NCI-H345 (cell line): ENCODE measurements around the gene RRP12.
"Not testable (repeated sequence)": the region's sequence is repeated elsewhere in the genome, so short reads cannot be mapped to it uniquely, and the experiment has no call there.

Source experiments
- DNase-seq: peaks from one replicate; lab custom pipeline; 2025; lab: John Stamatoyannopoulos, UW

RRP12 gene

DNA sequence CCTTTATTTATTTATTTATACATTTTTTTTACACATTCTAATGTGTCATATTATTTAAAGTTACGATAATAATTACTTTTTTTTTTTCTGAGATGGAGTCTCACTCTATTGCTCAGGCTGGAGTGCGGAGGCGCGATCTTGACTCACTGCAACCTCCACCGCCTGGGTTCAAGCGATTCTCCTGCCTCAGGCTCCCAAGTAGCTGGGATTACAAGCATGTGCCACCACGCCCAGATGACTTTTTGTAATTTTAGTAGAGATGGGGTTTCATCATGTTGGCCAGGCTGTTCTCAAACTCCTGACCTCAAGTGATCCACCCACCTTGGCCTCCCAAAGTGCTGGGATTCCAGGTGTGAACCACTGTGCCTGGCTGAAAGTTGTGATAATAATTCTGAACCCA is 5.3 kb upstream of the RRP12 start:
- not testable (repeated sequence) for DNase-seq

DNA sequence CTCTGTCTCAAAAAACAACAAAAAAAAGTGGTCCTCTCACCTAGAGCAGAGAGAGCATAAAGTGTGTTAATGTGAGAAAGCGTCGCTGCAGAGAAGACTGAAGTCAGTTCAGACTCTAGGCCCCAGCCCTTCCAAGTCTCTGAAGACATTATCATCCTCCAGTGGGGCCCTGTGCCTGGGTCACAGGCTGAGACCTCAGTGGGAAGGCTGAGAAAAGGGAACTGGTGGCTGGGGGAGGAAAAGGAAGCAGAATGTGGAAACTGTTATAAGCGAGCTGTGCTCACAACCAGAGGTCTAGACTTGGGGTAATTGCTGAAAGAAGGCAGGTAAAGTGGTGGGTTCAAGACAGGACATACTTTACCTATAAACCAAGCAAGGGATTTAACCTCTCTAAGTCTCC is 4.9 kb upstream of the RRP12 start:
- no peak for DNase-seq

DNA sequence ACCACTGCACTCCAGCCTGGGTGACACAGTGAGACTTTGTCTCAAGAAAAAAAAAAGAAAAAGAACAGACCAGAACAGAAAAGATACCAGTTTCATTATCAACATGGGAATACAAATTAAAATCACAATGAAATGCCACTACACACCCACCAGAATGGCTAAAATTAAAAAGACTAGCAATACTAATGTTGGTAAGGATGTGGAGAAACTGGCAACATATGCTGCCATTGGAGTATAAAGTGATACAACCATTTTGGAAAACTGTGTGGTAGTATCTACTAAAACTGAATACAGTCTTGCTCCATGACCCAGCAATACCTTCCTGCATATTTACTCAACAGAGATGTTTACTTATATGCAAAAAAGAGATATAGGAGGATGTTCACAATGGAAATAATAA is 2.9 kb upstream of the RRP12 start:
- DNase-seq: no peak

DNA sequence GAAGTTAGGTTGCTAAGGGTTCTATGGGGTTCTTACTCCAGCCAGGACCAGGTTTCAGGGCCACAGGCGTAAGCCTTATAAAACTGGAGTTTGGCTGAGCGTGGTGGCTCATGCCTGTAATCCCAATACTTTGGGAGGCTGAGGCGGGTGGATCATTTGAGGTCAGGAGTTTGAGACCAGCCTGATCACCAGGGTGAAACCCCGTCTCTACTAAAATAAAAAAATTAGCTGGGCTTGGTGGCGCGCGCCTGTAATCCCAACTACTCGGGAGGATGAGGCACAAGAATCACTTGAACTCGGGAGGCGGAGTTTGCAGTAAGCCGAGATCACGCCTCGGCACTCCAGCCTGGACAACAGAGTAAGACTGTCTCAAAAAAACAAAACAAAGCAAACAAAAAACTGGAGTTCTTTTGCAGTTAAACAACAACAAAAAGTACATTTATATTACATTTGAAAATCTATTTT is 347 bp upstream of the RRP12 start:
- no peak for DNase-seq

DNA sequence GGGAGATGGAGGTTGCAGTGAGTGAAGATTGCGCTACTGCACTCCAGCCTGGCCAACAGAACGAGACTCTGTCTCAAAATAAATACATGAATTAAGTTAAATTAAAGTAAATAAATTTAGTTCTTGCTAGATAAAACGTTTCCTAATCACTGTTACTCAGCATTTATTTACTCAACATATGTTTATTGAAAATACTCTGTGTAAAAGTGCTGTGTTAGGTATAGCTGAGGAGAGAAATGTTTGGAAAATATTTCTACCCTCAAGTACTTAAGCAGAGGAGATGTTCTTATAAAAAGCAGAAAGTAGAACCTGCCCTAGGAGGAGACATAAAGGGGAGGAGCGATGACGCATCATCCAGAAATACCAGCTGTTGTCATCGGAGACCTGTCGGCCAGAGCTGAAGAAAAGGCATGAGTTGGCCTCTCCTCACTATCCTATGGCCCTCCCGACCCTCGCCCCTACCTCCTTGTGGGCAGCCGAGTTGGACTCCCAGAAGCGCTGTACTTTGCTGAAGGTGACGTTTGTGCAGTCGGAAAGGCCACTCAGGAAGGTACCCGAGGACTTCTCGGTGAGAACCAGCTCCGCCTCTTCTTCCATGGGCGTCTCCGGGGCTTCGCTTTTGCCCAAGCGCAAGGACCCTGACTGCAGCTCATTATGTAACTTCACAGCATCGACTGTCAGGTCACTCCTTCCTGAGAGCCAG is 1.1 kb downstream of the RRP12 start:
- no peak for DNase-seq

DNA sequence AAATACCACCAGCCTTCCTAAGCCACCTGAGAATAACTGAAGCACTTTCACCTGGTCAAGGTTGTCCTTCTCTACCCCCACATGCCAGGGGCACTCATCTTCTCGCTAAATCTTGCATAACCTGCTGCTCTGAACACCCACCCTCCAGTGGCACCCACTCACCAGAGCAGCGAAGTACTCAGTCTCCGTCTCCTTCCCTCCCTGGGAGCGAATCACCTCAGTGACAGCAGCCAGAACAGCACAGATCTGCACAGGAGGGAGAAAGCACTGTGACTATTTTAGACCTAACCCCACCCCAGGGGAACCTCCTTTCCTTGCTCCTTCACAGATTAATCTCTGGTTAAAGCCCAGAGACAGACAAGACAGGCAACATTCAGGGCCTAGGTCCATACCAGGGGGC is 5.1 kb downstream of the RRP12 start:
- DNase-seq: no peak

DNA sequence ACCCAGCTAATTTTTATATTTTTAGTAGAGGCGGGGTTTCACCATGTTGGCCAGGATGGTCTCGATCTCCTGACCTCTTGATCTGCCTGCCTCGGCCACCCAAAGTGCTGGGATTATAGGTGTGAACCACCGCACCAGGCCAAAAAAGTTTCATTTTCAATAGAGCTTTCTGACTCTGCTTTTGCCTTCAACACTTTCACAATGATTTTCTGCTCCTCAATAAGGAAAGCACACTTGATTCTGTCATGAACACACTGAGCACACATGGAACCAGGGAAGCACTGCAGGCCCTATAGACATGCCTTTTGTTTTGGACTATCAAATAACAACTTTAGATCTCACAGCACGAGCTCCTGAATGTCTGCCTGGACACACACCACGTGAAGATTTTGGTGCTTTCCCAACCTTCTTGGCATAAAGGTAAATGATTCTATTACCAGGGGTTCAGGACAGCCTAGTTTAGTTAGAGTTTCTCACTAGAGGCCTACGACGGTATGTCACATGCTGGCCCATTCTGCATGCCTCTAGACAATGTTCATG is 8.0 kb downstream of the RRP12 start:
- DNase-seq: no peak

DNA sequence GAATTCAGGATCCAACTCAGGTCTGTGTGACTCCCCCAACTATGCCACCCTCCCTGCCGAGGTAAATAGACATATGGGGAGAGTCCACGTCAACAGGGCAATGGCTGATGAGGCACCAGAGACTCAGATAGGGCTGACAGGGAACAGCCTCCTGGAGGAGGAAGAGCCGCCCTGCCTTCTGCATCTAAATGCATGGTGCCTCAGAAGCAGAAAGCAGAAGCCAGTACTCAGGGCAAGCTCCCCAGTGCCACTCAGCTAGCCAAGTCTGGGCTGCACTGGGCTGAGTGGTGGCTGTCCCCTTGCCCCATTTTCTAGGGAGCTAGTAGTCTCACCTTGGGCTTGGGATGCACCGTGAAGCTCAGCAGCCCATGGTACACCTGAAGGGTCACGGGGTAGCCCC is 11.0 kb downstream of the RRP12 start:
- no peak for DNase-seq

DNA sequence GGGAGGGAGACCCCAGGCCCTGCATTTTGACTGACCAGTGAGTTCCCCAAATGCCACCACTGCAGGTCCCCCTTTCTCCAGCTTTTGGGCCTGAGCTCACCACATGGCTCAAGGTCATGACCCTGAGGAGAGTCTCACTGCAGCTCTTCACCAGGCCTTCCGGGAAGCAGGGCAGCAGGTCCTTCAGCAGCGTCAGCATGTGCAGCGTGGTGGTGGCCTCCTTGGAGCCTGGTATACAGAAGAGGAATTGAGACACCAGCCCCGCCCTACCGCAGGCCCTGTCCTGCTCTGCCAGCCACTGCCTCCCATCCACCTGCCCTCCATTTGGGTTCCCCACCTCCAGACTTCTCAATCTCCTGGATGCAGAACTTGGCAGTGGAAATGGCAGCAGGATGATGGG is 13.0 kb downstream of the RRP12 start:
- DNase-seq: no peak

DNA sequence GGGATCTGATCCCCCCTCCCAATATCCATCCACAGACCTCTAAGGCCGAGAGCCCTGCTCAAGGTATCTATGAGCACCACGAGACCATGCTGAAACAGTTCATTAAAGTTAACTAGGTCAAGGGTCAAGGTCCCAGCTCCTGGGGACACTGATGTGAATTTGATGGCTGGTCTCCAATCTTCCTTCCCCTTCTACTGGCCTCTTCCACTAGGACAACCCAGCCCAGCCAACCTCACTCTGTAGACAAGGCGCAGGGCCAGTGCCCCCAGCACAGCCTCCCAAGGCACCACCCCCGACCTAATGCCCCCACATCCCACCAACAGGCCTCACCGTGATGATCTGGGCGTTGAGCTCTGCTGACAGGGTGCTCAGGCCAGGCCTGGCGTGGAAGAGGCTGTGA is 15.6 kb downstream of the RRP12 start:
- DNase-seq: no peak

DNA sequence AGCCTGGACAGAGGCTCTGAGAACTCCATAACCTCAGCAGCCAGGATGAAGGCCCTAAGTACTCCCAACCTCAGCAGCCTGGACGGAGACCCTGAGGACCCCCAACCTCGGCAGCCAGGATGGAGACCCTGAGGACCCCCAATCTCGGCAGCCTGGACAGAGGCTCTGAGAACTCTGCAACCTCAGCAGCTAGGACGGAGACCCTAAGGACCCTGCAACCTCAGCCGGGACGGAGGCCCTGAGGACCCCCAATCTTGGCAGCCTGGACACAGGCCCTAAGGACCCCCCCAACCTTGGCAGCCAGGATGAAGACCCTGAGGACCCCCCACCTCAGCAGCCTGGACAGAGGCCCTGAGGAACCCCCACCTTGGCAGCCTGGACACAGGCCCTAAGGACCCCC is 16.5 kb downstream of the RRP12 start:
- DNase-seq: no peak

DNA sequence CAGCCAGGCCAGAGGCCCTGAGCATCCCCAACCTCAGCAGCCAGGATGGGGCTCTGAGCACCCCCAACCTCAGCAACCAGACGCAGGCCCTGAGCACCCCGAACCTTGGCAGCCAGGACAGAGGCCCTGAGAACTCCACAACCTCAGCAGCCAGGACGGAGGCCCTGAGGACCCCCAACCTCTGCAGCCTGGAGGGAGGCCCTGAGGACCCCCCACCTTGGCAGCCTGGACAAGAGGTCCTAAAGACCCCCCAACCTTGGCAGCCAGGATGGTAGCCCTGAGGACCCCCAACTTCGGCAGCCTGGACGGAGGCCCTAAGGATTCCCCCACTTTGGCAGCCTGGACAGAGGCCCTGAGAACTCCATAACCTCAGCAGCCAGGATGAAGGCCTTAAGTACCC is 17.0 kb downstream of the RRP12 start:
- no peak for DNase-seq

DNA sequence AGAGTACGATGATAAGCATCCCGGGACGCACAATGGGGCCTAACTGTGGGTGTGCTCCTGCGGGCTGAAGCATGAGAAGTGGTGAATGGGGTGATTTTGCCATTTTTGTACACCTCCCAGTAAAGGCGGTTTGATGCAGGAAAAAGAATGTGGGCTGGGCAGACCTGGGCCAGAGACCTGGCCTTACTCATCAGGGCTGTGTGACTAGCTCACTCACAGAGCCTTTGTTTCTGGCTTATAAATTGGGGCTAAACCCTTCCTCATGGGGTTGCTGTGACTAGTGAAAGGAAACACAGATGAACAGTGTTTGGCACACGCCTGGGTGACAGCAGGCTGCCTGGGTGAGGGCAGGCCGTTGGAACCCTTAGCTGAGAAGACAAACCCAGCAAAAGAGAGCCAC is 18.0 kb downstream of the RRP12 start:
- DNase-seq: no peak

DNA sequence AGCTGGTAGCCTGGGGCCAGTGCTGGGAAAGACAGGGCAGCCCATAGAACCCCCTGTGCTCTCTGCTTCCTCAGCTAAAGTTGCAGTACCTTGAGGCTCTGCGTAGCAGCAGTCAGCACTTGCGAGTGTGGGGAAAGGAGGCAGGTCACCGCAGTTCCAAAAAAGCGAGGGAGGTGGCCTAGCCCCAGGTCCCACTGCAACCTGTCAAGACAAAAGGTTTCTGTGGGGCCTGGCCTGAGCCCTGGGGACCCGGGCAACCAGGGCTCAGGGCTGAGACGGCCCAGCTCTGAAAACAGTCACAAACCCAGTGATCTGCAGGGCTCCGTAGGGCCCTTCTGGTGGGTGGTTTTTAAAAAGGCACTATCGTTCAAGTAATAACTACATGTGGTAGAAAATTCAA is 19.5 kb downstream of the RRP12 start:
- no peak for DNase-seq

DNA sequence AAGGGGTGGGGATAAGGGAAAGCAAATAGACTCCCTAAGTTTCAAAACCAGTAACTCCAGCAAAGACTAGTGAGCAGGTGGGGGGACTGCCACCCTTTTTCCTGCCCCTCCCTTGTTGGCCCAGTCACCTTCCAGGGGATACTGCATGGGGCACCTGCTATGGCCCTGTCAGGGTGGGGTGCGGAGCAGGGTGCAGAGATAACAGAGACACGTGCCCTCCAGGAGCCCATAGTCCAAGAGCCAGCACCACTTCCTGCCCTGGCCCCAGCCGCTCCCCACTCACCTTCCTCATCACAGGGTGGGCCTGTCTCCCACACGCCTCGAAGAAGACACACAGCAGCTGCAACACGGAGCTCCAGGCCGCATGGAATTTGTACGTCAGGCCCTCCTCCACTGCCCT is 20.6 kb downstream of the RRP12 start:
- DNase-seq: no peak

DNA sequence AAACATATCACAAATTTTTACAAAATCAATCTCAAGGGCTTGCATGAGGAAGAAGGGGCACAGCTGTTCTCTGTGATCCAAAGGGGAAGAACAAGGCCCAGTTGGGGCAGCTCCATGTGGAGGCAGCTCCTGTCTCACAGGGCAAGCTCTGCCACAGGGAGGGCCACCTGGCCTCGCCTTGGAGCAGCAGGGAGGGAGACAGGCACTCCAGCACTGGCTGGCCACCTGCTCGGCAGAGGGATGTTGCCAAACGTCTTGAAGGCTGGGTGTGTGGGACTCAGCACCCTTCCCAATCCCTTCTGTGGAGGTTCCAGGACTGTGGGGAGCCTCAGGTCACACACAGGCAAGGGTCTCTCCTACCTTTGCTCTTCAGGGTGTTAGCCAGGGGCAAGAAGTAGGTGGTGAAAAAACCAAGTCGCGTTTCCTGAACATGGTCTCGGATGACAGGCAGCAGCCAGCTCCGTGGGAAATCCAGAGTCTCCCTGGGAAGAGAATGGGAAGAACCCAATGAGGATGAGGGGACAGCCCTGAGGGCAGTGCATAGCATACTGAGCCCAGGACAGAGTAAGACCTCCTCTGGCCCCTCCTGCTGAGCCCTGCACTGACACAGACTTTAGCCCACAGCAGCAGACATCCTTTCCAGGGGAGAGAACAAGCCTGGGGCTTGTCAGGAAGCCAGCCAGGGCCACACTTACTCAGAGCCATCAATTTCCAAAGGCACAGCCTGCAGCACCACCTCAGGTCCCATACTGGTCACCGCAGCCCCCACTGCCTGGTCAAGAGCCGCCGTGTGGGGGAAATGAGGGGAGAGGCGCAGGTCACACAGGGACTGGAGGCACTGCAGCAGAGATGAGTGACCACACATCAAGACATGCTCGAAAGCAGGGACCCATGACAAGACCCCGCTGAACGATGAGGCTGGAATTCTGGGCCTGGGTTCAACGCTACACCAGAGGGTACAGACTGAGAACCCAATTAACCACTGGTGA is 21.9 kb downstream of the RRP12 start:
- no peak for DNase-seq

DNA sequence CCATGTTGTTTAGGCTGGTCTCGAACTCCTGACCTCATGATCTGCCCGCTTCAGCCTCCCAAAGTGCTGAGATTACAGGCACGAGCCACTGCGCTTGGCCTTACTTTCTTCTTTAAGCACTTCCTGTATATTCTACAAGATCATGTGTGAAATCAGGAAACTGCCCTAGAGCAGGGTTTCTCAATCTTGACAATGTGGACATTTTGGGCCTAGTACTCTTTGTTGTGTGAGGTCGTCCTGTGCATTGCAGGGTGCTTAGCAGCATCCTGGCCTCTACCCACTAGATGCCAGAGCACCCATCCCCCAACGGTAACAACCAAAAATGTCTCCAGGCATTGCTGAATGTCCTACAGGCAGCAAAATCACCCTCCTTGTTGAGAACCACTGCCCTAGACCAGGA is 24.7 kb downstream of the RRP12 start:
- no peak for DNase-seq

DNA sequence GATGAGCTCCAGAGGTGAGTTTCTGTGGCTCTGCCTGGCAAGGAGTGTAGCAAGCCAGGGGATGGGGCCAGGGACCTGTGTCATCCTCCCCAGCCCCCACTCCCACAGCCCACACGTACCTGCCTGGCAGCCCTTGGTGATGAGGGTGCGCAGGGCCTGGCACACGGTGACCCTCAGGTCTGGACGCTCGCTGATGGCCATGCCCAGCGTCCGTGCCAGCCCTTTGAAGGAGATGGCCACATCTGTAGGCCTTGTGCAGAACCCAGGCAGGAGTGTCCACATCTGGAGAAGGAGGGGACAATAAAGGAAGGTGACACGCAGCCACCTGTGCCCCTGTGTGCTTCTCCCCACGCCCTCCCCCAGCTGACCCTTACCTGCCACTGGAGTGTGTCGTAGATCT is 27.7 kb downstream of the RRP12 start:
- no peak for DNase-seq

DNA sequence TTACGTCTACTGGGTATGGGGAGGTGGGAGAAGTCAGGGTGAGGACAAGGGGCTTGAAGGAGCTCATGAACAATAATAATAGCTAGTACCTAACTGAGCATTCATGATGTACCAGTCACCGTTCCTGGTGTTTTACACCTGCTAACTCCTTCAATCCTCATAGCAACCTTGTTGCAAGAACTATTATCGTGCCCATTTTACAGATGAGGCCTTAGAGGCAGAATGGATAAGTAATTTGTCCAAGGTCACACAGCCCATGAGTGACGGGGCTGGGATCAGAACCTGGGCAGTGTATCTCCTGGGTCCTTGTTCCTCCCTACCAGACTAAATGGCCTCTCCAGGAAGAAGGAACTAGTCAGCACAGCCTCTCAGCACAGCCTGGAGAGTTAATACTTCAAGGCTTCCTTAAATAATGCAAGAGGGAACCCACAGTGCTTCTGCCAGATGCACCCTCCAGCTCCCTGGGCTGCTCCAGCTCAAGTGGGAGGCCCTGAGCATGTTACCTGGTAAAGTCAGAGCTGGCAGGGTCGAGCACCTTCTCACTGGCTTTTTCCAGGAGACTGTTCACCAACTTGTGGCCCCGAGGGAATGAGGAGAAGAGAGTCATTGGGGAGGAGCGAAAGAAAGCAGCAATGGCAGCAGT is 28.8 kb downstream of the RRP12 start:
- DNase-seq: no peak

DNA sequence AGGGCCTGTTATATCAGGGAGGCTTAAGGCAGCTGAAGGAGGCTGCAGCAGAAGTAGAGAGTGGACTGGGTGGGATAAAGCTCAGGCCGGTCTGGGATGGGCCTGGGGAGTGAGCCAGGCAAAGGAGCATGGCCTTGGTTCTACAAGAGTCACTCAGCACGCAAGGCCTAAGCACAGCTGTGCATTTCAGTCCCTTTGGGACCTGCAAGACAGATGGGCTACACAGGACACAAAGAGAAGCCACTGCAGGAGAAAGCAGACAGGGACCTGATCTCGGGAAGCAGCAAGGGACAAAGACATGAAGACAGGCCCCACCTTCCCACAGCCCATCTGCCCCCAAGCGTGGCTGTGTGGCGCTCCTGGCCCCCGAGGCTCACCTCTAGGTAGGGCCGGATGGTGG is 29.4 kb downstream of the RRP12 start:
- no peak for DNase-seq

DNA sequence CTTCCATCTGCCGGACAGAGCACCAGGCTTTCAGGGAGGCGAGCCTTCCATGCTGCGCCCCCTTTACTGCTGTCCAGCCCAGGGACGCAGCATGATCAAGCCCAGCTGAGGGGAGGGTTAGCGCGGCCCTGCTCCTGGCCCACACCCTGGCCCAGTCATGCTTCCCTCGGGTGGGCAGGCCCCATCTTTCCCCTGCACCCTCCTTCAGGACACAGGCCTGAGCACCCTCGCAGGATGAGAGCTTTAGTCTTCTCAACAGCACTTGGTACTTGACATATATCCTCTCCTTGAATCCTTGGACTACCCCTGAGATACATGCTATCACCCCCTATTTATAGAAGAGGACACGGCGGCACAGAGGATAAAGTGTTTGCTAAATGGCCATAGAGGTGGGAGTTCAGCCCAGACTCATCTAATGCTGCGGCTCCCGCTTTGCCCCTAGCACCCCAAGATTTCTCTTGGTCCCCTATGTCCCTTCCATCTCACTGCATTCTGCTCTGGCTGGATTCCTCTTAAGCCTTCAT is 34.0 kb downstream of the RRP12 start:
- no peak for DNase-seq

DNA sequence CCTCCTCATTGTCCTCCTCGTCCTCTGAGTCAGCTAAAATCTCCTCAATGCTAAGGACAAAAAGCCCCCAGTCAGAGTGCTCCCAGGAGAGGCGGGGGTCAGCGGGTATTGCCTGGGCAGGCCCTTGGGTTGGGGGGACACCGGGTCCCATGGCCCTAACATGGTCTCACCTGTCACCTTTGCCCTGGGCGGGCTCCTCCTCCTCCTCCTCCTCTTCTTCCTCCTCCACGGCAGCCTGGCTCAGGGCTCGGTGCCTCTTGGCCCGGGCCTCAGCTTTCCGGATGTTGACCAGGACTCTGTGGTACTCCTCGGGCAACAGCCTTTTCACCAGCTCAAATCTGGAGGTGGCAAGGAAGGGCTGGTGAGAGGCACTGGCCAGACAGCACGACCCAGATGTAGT is 34.6 kb downstream of the RRP12 start:
- DNase-seq: no peak
